PFSK-1 (cell line): ENCODE measurements around the gene DSTN.

ENCODE experiments used
- FOXP2 ChIP-seq: optimal IDR thresholded peaks from 2 replicates; pipeline ENCODE3; 2011; ENCODE audit warnings: borderline replicate concordance, control low read depth, inconsistent platforms; ENCODE audit not compliant: insufficient read depth; ENCODE audit errors: extremely low read length, extremely low read depth
- POLR2AphosphoS5 ChIP-seq: IDR thresholded peaks from 2 replicates; pipeline ENCODE4 v1.6.1; 2012; ENCODE audit warnings: low read depth, mild to moderate bottlenecking, control low read depth, low read length, moderate library complexity
- REST ChIP-seq, 2 experiments: IDR thresholded peaks; 2 replicates each; pipeline versions ENCODE4 v1.6.1 to v1.8.0; 2011 to 2012; ENCODE audit warnings: low read depth in 2 of 2, low read length in 2 of 2, control low read depth in 1 of 2, inconsistent platforms in 1 of 2, mild to moderate bottlenecking in 1 of 2, moderate library complexity in 1 of 2; ENCODE audit not compliant: insufficient read depth in 1 of 2
- SIN3A ChIP-seq: IDR thresholded peaks from 2 replicates; pipeline ENCODE4 v1.6.1; 2012; ENCODE audit warnings: mild to moderate bottlenecking, low read length, moderate library complexity, borderline replicate concordance; ENCODE audit not compliant: insufficient read depth
- TAF1 ChIP-seq: IDR thresholded peaks from 2 replicates; pipeline ENCODE4 v1.6.1; 2012; ENCODE audit warnings: low read length, control low read depth, borderline replicate concordance; ENCODE audit not compliant: insufficient read depth

DSTN gene

GRCh38 chr20:17580895-17581294 lies 11.0 kb downstream of the DSTN start:
- TF ChIP-seq TAF1 (no peak), SIN3A (no peak), FOXP2 (no peak), REST (IDR thresholded peaks at IDR 0.05; ENCODE audit: insufficient read depth in 1 of 2, low read depth in 2 of 2, low read length in 2 of 2) (no peak), POLR2AphosphoS5 (no peak)

GRCh38 chr20:17583126-17583525 lies 13.3 kb downstream of the DSTN start:
- no peak for TF ChIP-seq REST (IDR thresholded peaks at IDR 0.05; ENCODE audit: insufficient read depth in 1 of 2, low read depth in 2 of 2, low read length in 2 of 2)
- no peak for TF ChIP-seq SIN3A
- TF ChIP-seq POLR2AphosphoS5 = no peak
- TF ChIP-seq FOXP2 = no peak
- TF ChIP-seq TAF1 = no peak

GRCh38 chr20:17584689-17585088 lies 14.8 kb downstream of the DSTN start:
- TF ChIP-seq REST (IDR thresholded peaks at IDR 0.05; ENCODE audit: insufficient read depth in 1 of 2, low read depth in 2 of 2, low read length in 2 of 2) (no peak), TAF1 (no peak), POLR2AphosphoS5 (no peak), SIN3A (no peak), FOXP2 (no peak)

GRCh38 chr20:17586250-17586649 lies 16.4 kb downstream of the DSTN start:
- TF ChIP-seq REST (IDR thresholded peaks at IDR 0.05; ENCODE audit: insufficient read depth in 1 of 2, low read depth in 2 of 2, low read length in 2 of 2) (no peak), FOXP2 (no peak), TAF1 (no peak), POLR2AphosphoS5 (no peak), SIN3A (no peak)

- TF ChIP-seq REST (IDR thresholded peaks at IDR 0.05; ENCODE audit: insufficient read depth in 1 of 2, low read depth in 2 of 2, low read length in 2 of 2) (no peak), POLR2AphosphoS5 (no peak), FOXP2 (no peak), TAF1 (no peak), SIN3A (no peak)
Measured at GRCh38 chr20:17587148-17587547, 17.3 kb downstream of the DSTN start.
